Liver (tissue), 9 donors: Measurements from ENCODE around the gene MTMR11. TPM values are rescaled to one million over a fixed set of nuclear protein-coding genes. Genes with fewer than 3 reads are reported as not detected.

ENCODE experiments used
- DNase-seq: peaks from one replicate; pipeline ENCODE4 v3.0.0-alpha.2; 2017; ENCODE audit warnings: low spot score
- H3K27ac ChIP-seq, 2 donors: one replicate each; pipeline ENCODE4 v1.7.0; 2013; ENCODE audit warnings: inconsistent platforms in 2 of 2, low read length in 2 of 2, control low read depth in 1 of 2, low read depth in 1 of 2, mild to moderate bottlenecking in 1 of 2
- H3K27me3 ChIP-seq, 4 donors: one replicate each; pipeline versions ENCODE4 v1.6.1 to v1.7.0; 2013; ENCODE audit warnings: low read length in 3 of 4, inconsistent platforms in 1 of 4, mild to moderate bottlenecking in 1 of 4, moderate library complexity in 1 of 4; ENCODE audit not compliant: control insufficient read depth in 4 of 4, insufficient read depth in 4 of 4
- H3K36me3 ChIP-seq, 4 donors: one replicate each; pipeline versions ENCODE4 v1.6.1 to v1.7.0; 2013; ENCODE audit warnings: low read length in 3 of 4, mild to moderate bottlenecking in 3 of 4, low read depth in 1 of 4, moderate library complexity in 1 of 4; ENCODE audit not compliant: control insufficient read depth in 4 of 4, insufficient read depth in 3 of 4
- H3K4me1 ChIP-seq, 4 donors: one replicate each; pipeline versions ENCODE4 v1.6.1 to v1.7.0; 2013; ENCODE audit warnings: low read length in 3 of 4, mild to moderate bottlenecking in 3 of 4, moderate library complexity in 1 of 4; ENCODE audit not compliant: control insufficient read depth in 4 of 4, insufficient read depth in 4 of 4
- H3K4me3 ChIP-seq, 3 donors: one replicate each; pipeline versions ENCODE4 v1.6.1 to v1.7.0; 2013; ENCODE audit warnings: low read length in 3 of 3, control low read depth in 1 of 3, low read depth in 1 of 3, mild to moderate bottlenecking in 1 of 3
- H3K9ac ChIP-seq, 2 donors: one replicate each; pipeline ENCODE4 v1.7.0; 2013; ENCODE audit warnings: low read length in 2 of 2, mild to moderate bottlenecking in 2 of 2, moderate library complexity in 2 of 2, control low read depth in 1 of 2, low read depth in 1 of 2
- H3K9me3 ChIP-seq, 4 donors: one replicate each; pipeline versions ENCODE4 v1.6.1 to v1.7.0; 2013; ENCODE audit warnings: low read length in 3 of 4; ENCODE audit not compliant: control insufficient read depth in 4 of 4
- ATF3 ChIP-seq: IDR thresholded peaks from 2 replicates; pipeline ENCODE4 v1.6.1; 2016; ENCODE audit warnings: antibody characterized with exemption
- CTCF ChIP-seq: fragments of 150-350 bp; IDR thresholded peaks from 2 replicates; pipeline ENCODE4 v1.5.1; 2017; ENCODE audit warnings: improper control_type of control experiment, low read depth, low read length; ENCODE audit not compliant: missing input control
- FOXA1 ChIP-seq: IDR thresholded peaks from 2 replicates; pipeline ENCODE4 v1.6.1; 2016; ENCODE audit warnings: antibody characterized with exemption
- FOXA2 ChIP-seq: IDR thresholded peaks from 2 replicates; pipeline ENCODE4 v1.6.1; 2016; ENCODE audit warnings: antibody characterized with exemption
- HNF4A ChIP-seq, 2 donors: conservative IDR thresholded peaks; 2 replicates each; pipeline ENCODE4 v1.6.1; 2016; ENCODE audit warnings: antibody characterized with exemption in 2 of 2, mild to moderate bottlenecking in 2 of 2
- JUND ChIP-seq, 2 donors: IDR thresholded peaks; 2 replicates each; pipeline ENCODE4 v1.6.1; 2016; ENCODE audit warnings: antibody characterized with exemption in 2 of 2
- NR2F2 ChIP-seq: IDR thresholded peaks from 2 replicates; pipeline ENCODE4 v1.6.1; 2016; ENCODE audit warnings: antibody characterized with exemption
- RXRA ChIP-seq, 2 donors: IDR thresholded peaks; 2 replicates each; pipeline ENCODE4 v1.6.1; 2017 to 2018; ENCODE audit warnings: antibody characterized with exemption in 2 of 2, mild to moderate bottlenecking in 1 of 2
- SP1 ChIP-seq: IDR thresholded peaks from 2 replicates; pipeline ENCODE4 v1.6.1; 2018; ENCODE audit warnings: antibody characterized with exemption, mild to moderate bottlenecking
- TAF1 ChIP-seq: conservative IDR thresholded peaks from 2 replicates; pipeline ENCODE4 v1.6.1; 2016; ENCODE audit warnings: antibody characterized with exemption, mild to moderate bottlenecking
- YY1 ChIP-seq: IDR thresholded peaks from 2 replicates; pipeline ENCODE4 v1.6.1; 2016; ENCODE audit warnings: antibody characterized with exemption, mild to moderate bottlenecking
- ZBTB33 ChIP-seq: IDR thresholded peaks from 2 replicates; pipeline ENCODE4 v1.6.1; 2016; ENCODE audit warnings: antibody characterized with exemption
- WGBS: extraction: QIAGEN DNeasy Blood & Tissue Kit; methylation state at CpG from one replicate; pipeline ENCODE4 v1.1.7; 2013; 5-methylcytosine and 5-hydroxymethylcytosine counted together
- polyA plus RNA-seq, 2 donors: library from polyadenylated mRNA; stranded (reverse) in 1 of 2; unstranded in 1 of 2; fragments of 200-250 nt in 1 of 2; fragments of >200 nt in 1 of 2; fragmentation: Nextera tagmentation in 1 of 2; extraction: Ambion mirVana in 1 of 2; gene quantifications; one replicate each; pipeline versions ENCODE4 v1.2.1 to v1.2.3, GENCODE V29; 2013 to 2015
- total RNA-seq, 2 donors: library from RNA; depleted of rRNA; stranded (reverse); fragments of >200 nt; gene quantifications; one replicate each; pipeline ENCODE4 v1.2.3, GENCODE V29; 2014
- TF ChIP-seq, protein P1 (sequence below): IDR thresholded peaks from 2 replicates; pipeline ENCODE4 v1.6.1; 2016; ENCODE audit warnings: antibody characterized with exemption
- TF ChIP-seq, protein P2 (sequence below): IDR thresholded peaks from 2 replicates; pipeline ENCODE4 v1.6.1; 2016; ENCODE audit warnings: antibody characterized with exemption, mild to moderate bottlenecking
- donor health status: healthy.
- donor health status: healthy.
- donor health status: healthy.
- donor health status: healthy.
- donor health status: healthy.

Gene MTMR11
- total and polyA plus RNA-seq, 4 donors, result 1.5 to 2.1 (median 1.8) TPM

- Histone ChIP-seq H3K4me1 (peaks cover 5 to 35% (median 19%) of the 10 kb centered on the region in 4 donors), H3K27me3 (no peaks in the 10 kb centered on the region), H3K36me3 (no peaks in the 10 kb centered on the region), H3K9me3 (no peaks in the 10 kb centered on the region), H3K27ac (no peak overlapping the region), H3K9ac (no peak overlapping the region), H3K4me3 (no peak overlapping the region)
- 84% methylated on average over 3 of the region's 3 CpGs for WGBS
- TF ChIP-seq HNF4A (conservative IDR thresholded peaks at IDR 0.05), result no peak
- TF ChIP-seq NR2F2, result no peak
- TF ChIP-seq SP1, result no peak
- no peak for TF ChIP-seq ZBTB33
- TF ChIP-seq RXRA (IDR thresholded peaks at IDR 0.05), result no peak
- TF ChIP-seq, protein P1, sequence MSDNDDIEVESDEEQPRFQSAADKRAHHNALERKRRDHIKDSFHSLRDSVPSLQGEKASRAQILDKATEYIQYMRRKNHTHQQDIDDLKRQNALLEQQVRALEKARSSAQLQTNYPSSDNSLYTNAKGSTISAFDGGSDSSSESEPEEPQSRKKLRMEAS, result no peak
- no peak for TF ChIP-seq JUND (IDR thresholded peaks at IDR 0.05)
- TF ChIP-seq, protein P2, sequence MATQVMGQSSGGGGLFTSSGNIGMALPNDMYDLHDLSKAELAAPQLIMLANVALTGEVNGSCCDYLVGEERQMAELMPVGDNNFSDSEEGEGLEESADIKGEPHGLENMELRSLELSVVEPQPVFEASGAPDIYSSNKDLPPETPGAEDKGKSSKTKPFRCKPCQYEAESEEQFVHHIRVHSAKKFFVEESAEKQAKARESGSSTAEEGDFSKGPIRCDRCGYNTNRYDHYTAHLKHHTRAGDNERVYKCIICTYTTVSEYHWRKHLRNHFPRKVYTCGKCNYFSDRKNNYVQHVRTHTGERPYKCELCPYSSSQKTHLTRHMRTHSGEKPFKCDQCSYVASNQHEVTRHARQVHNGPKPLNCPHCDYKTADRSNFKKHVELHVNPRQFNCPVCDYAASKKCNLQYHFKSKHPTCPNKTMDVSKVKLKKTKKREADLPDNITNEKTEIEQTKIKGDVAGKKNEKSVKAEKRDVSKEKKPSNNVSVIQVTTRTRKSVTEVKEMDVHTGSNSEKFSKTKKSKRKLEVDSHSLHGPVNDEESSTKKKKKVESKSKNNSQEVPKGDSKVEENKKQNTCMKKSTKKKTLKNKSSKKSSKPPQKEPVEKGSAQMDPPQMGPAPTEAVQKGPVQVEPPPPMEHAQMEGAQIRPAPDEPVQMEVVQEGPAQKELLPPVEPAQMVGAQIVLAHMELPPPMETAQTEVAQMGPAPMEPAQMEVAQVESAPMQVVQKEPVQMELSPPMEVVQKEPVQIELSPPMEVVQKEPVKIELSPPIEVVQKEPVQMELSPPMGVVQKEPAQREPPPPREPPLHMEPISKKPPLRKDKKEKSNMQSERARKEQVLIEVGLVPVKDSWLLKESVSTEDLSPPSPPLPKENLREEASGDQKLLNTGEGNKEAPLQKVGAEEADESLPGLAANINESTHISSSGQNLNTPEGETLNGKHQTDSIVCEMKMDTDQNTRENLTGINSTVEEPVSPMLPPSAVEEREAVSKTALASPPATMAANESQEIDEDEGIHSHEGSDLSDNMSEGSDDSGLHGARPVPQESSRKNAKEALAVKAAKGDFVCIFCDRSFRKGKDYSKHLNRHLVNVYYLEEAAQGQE, result no peak
- no peak for DNase-seq
Measured at GRCh38 chr1:149883598-149884247, 53.0 kb downstream of the MTMR11 start.

GRCh38 chr1:149881876-149882275, 54.8 kb downstream of the MTMR11 start:
- no peak for DNase-seq
- WGBS, result 93% methylated on average over 1 of the region's 1 CpG
- TF ChIP-seq NR2F2, result no peak
- peak in 1 of 2 donors; percentile 46 for TF ChIP-seq HNF4A (conservative IDR thresholded peaks at IDR 0.05)
- Histone ChIP-seq H3K9ac (no peak overlapping the region), H3K36me3 (no peaks in the 10 kb centered on the region), H3K4me1 (peaks cover 5 to 30% (median 19%) of the 10 kb centered on the region in 4 donors), H3K27ac (no peak overlapping the region), H3K4me3 (no peak overlapping the region), H3K27me3 (no peaks in the 10 kb centered on the region), H3K9me3 (no peaks in the 10 kb centered on the region)

GRCh38 chr1:149879556-149879955, 57.1 kb downstream of the MTMR11 start:
- no peak overlapping the region for H3K27ac ChIP-seq
- no peak for DNase-seq
- H3K36me3 ChIP-seq, result no peaks in the 10 kb centered on the region
- H3K9ac ChIP-seq, result no peak overlapping the region
- WGBS, result 94% methylated on average over 1 of the region's 1 CpG
- H3K4me3 ChIP-seq, result no peak overlapping the region
- TF ChIP-seq YY1 (no peak), ATF3 (no peak), SP1 (no peak), TAF1 (no peak), FOXA1 (no peak), CTCF (no peak), FOXA2 (no peak)
- TF ChIP-seq, protein P2, result no peak
- TF ChIP-seq, protein P1, result no peak
- H3K4me1 ChIP-seq, result peaks cover 2 to 22% (median 14%) of the 10 kb centered on the region in 4 donors
- H3K9me3 ChIP-seq, result no peaks in the 10 kb centered on the region
- H3K27me3 ChIP-seq, result no peaks in the 10 kb centered on the region
